H1 (cell line): ENCODE measurements around the gene PMM1. TPM values are rescaled to one million over a fixed set of nuclear protein-coding genes. Genes with fewer than 3 reads are reported as not detected.

Experiments
- CTCF ChIA-PET: fragments of 300-600 bp; sonication (Branson Sonifier 250); formaldehyde crosslinking; loops from one replicate; lab custom pipeline; 2021; ENCODE audit not compliant: partially characterized antibody; lab: Charles Lee
- POLR2A ChIA-PET: fragments of 300-600 bp; sonication (Branson Sonifier 250); formaldehyde crosslinking; loops from one replicate; lab custom pipeline; 2021; ENCODE audit warnings: inconsistent platforms; ENCODE audit not compliant: partially characterized antibody; lab: Charles Lee
- DNase-seq, 2 experiments: peaks; one replicate each; pipeline versions ENCODE4 v3.0.0 to v3.0.0-alpha.2; 2010 to 2022; ENCODE audit warnings: low spot score in 2 of 2, low read depth in 1 of 2, mixed read lengths in 1 of 2
- FAIRE-seq: peaks from 2 replicates; lab custom pipeline; 2011; peaks lifted over from hg19 to GRCh38; lab: Jason Lieb, UNC
- H2AFZ ChIP-seq: 2 replicates; pipeline ENCODE4 v1.8.1; 2012; ENCODE audit warnings: low read length, inconsistent platforms
- H2AK5ac ChIP-seq: 2 replicates; pipeline ENCODE4 v1.6.1; 2013; ENCODE audit warnings: low read depth, low read length
- H2BK120ac ChIP-seq: replicated peaks from 2 replicates; pipeline ENCODE3; 2013; ENCODE audit warnings: low read depth, low read length, inconsistent platforms
- H2BK12ac ChIP-seq: 2 replicates; pipeline ENCODE4 v1.6.1; 2013; ENCODE audit warnings: low read depth, low read length
- H2BK15ac ChIP-seq: 2 replicates; pipeline ENCODE4 v1.6.1; 2013; ENCODE audit warnings: low read length
- H2BK20ac ChIP-seq: 2 replicates; pipeline ENCODE4 v1.6.1; 2013; ENCODE audit warnings: low read length
- H2BK5ac ChIP-seq: 2 replicates; pipeline ENCODE4 v1.6.1; 2013; ENCODE audit warnings: low read depth, low read length
- H3K14ac ChIP-seq: 2 replicates; pipeline ENCODE4 v1.6.1; 2013; ENCODE audit warnings: inconsistent platforms; ENCODE audit not compliant: insufficient read length
- H3K18ac ChIP-seq: 2 replicates; pipeline ENCODE4 v1.6.1; 2013; ENCODE audit warnings: low read length; ENCODE audit errors: extremely low read depth
- H3K23ac ChIP-seq: 2 replicates; pipeline ENCODE4 v1.6.1; 2013; ENCODE audit warnings: inconsistent platforms; ENCODE audit not compliant: insufficient read length
- H3K23me2 ChIP-seq: 2 replicates; pipeline ENCODE4 v1.6.1; 2013; ENCODE audit warnings: low read depth, low read length
- H3K27ac ChIP-seq: 2 replicates; pipeline ENCODE4 v1.6.1; 2011; ENCODE audit warnings: low read depth, low read length, inconsistent platforms
- H3K27me3 ChIP-seq, 4 experiments: replicated peaks in 1 of 4; 1 replicate in 1 of 4; 2 replicates in 3 of 4; pipeline versions ENCODE4 v1.6.1 to v1.8.1; 2011 to 2013; ENCODE audit warnings: low read length in 3 of 4, mild to moderate bottlenecking in 3 of 4, inconsistent platforms in 2 of 4, mixed read lengths in 2 of 4, moderate library complexity in 1 of 4; ENCODE audit not compliant: control insufficient read depth in 3 of 4, insufficient read depth in 3 of 4; ENCODE audit errors: extremely low read depth in 1 of 4
- H3K36me3 ChIP-seq, 4 experiments: 2 replicates each; pipeline versions ENCODE4 v1.6.1 to v1.8.1; 2011 to 2013; ENCODE audit warnings: mild to moderate bottlenecking in 4 of 4, low read length in 3 of 4, moderate library complexity in 2 of 4, control low read depth in 1 of 4, inconsistent platforms in 1 of 4; ENCODE audit not compliant: insufficient read depth in 4 of 4, control insufficient read depth in 2 of 4
- H3K4ac ChIP-seq: replicated peaks from 2 replicates; pipeline ENCODE3; 2013; ENCODE audit warnings: low read length, low read depth, mixed read lengths, inconsistent platforms; ENCODE audit not compliant: insufficient read length
- H3K4me1 ChIP-seq, 4 experiments: replicated peaks in 1 of 4; 1 replicate in 1 of 4; 2 replicates in 3 of 4; pipeline versions ENCODE4 v1.6.1 to v1.8.1; 2011 to 2013; ENCODE audit warnings: low read length in 3 of 4, inconsistent platforms in 2 of 4, mixed read lengths in 1 of 4; ENCODE audit not compliant: insufficient read depth in 4 of 4, control insufficient read depth in 3 of 4
- H3K4me2 ChIP-seq, 2 experiments: 2 replicates each; pipeline versions ENCODE4 v1.6.1 to v1.8.1; 2011 to 2013; ENCODE audit warnings: low read depth in 2 of 2, low read length in 2 of 2, control low read depth in 1 of 2, inconsistent platforms in 1 of 2, mild to moderate bottlenecking in 1 of 2; ENCODE audit not compliant: insufficient read depth in 1 of 2
- H3K4me3 ChIP-seq, 4 experiments: fragments of 200-600, 300-600 bp in 1 of 4; sonication (generic), shearing (Covaris generic), sonication (Bioruptor Twin) in 1 of 4; 2 replicates each; pipeline versions ENCODE4 v1.5.1 to v1.8.1; 2011 to 2016; ENCODE audit warnings: low read length in 4 of 4, low read depth in 3 of 4, control low read depth in 2 of 4, inconsistent platforms in 2 of 4, mild to moderate bottlenecking in 2 of 4, mixed read lengths in 1 of 4, moderate library complexity in 1 of 4; ENCODE audit not compliant: insufficient read depth in 2 of 4; ENCODE audit errors: extremely low read depth in 1 of 4
- H3K56ac ChIP-seq: replicated peaks from 2 replicates; pipeline ENCODE3; 2013; ENCODE audit warnings: low read depth, mild to moderate bottlenecking, mixed read lengths, low read length, inconsistent platforms; ENCODE audit not compliant: insufficient read length
- H3K79me1 ChIP-seq: 2 replicates; pipeline ENCODE4 v1.6.1; 2013; ENCODE audit warnings: low read depth, low read length, control low read depth
- H3K79me2 ChIP-seq, 2 experiments: 2 replicates each; pipeline versions ENCODE4 v1.6.1 to v1.8.1; 2012 to 2013; ENCODE audit warnings: low read length in 2 of 2, mild to moderate bottlenecking in 2 of 2, inconsistent platforms in 1 of 2; ENCODE audit not compliant: insufficient read depth in 2 of 2, control insufficient read depth in 1 of 2
- H3K9ac ChIP-seq, 4 experiments: replicated peaks in 1 of 4; 1 replicate in 1 of 4; 2 replicates in 3 of 4; pipeline versions ENCODE4 v1.6.1 to v1.8.1; 2011 to 2013; ENCODE audit warnings: low read depth in 3 of 4, low read length in 3 of 4, control low read depth in 2 of 4, mild to moderate bottlenecking in 2 of 4, moderate library complexity in 2 of 4, inconsistent platforms in 1 of 4; ENCODE audit errors: extremely low read depth in 1 of 4
- H3K9me3 ChIP-seq, 2 experiments: 2 replicates each; pipeline versions ENCODE4 v1.6.1 to v1.8.1; 2012 to 2013; ENCODE audit warnings: mild to moderate bottlenecking in 2 of 2, moderate library complexity in 2 of 2, control low read depth in 1 of 2, inconsistent platforms in 1 of 2, low read depth in 1 of 2, low read length in 1 of 2, mixed read lengths in 1 of 2; ENCODE audit not compliant: insufficient read depth in 2 of 2
- H4K20me1 ChIP-seq, 2 experiments: replicated peaks in 1 of 2; 2 replicates each; pipeline versions ENCODE3 to v1.8.1; 2011 to 2013; ENCODE audit warnings: inconsistent platforms in 2 of 2, low read length in 2 of 2, mild to moderate bottlenecking in 1 of 2; ENCODE audit not compliant: insufficient read depth in 2 of 2, control insufficient read depth in 1 of 2
- H4K5ac ChIP-seq: 2 replicates; pipeline ENCODE4 v1.6.1; 2013; ENCODE audit warnings: low read length, low read depth, mixed read lengths, inconsistent platforms; ENCODE audit not compliant: insufficient read length
- H4K8ac ChIP-seq: 2 replicates; pipeline ENCODE4 v1.8.0; 2013; ENCODE audit warnings: mild to moderate bottlenecking, moderate library complexity, low read length, inconsistent platforms; ENCODE audit not compliant: insufficient read depth; ENCODE audit errors: extremely low read depth
- H4K91ac ChIP-seq: replicated peaks from 2 replicates; pipeline ENCODE3; 2013; ENCODE audit warnings: low read length, mixed read lengths, inconsistent platforms; ENCODE audit not compliant: insufficient read length
- CHD2 ChIP-seq: IDR thresholded peaks from 2 replicates; pipeline ENCODE4 v1.6.1; 2012; ENCODE audit warnings: low read length, improper control_type of control experiment
- EGR1 ChIP-seq: IDR thresholded peaks from 2 replicates; pipeline ENCODE4 v1.6.1; 2011; ENCODE audit warnings: low read depth, low read length, borderline replicate concordance
- KDM5A ChIP-seq: fragments of 200-600 bp; IDR thresholded peaks from 2 replicates; pipeline ENCODE4 v1.7.1; 2012; ENCODE audit warnings: mild to moderate bottlenecking, low read length, inconsistent platforms, mixed read lengths
- NRF1 ChIP-seq: IDR thresholded peaks from 2 replicates; pipeline ENCODE4 v1.6.1; 2011; ENCODE audit warnings: mild to moderate bottlenecking, low read depth, low read length, improper control_type of control experiment
- RFX5 ChIP-seq: IDR thresholded peaks from 2 replicates; pipeline ENCODE4 v1.6.1; 2011; ENCODE audit warnings: low read depth, low read length, improper control_type of control experiment, borderline replicate concordance
- SIRT6 ChIP-seq: IDR thresholded peaks from one replicate; pipeline ENCODE4 v1.7.1; 2012; ENCODE audit warnings: low read length, inconsistent platforms
- SP1 ChIP-seq: IDR thresholded peaks from 2 replicates; pipeline ENCODE4 v1.6.1; 2011; ENCODE audit warnings: low read depth, low read length
- TAF7 ChIP-seq: optimal IDR thresholded peaks from 2 replicates; pipeline ENCODE3; 2011; ENCODE audit warnings: low read depth, mild to moderate bottlenecking, inconsistent platforms, low read length, moderate library complexity, borderline replicate concordance
- TEAD4 ChIP-seq: IDR thresholded peaks from 2 replicates; pipeline ENCODE4 v1.6.1; 2012; ENCODE audit warnings: low read depth, low read length, inconsistent platforms, mixed read lengths
- WGBS, 2 experiments: shearing (Covaris generic) in 1 of 2; methylation state at CpG; one replicate each; pipeline versions ENCODE4 v1.1.6 to v1.1.7; 2013 to 2015; ENCODE audit warnings: low lambda C conversion rate in 2 of 2, mixed read lengths in 2 of 2, inconsistent platforms in 1 of 2, low coverage in 1 of 2, missing lambda C conversion rate in 1 of 2; ENCODE audit not compliant: insufficient replicate concordance in 2 of 2, insufficient coverage in 1 of 2, insufficient read length in 1 of 2; ENCODE audit errors: extremely low coverage in 1 of 2, missing lambda C conversion rate in 1 of 2; 5-methylcytosine and 5-hydroxymethylcytosine counted together
- polyA plus RNA-seq, 7 experiments: library from polyadenylated mRNA; depleted of rRNA in 3 of 7; stranded (reverse) in 5 of 7; unstranded in 2 of 7; fragments of >200 nt in 5 of 7; fragments of 200-250 nt in 2 of 7; gene quantifications; 1 replicate in 5 of 7; 2 replicates in 1 of 7; 4 replicates in 1 of 7; pipeline versions ENCODE4 v1.2.1 to v1.2.3, GENCODE V29; 2011 to 2013; ENCODE audit warnings: missing spikeins in 2 of 7, mixed read lengths in 2 of 7
- total RNA-seq: library from RNA; stranded (reverse); fragmentation: NEBNext Ultra II Directional; extraction: Animal tissue kit (Norgen Biotek cat#: 25700); gene quantifications from 2 replicates; pipeline ENCODE4 v1.2.1, GENCODE V29; 2021

Gene PMM1
- total and polyA plus RNA-seq, 2 of the 8 experiments (the other 6 are each of a cell fraction or from before 2014, with no cell fraction given), result 11.3 to 20.0 TPM

- no peaks in the 10 kb centered on the region for H3K27me3 ChIP-seq
- no peak overlapping the region for H3K14ac ChIP-seq
- H2BK120ac ChIP-seq, result no peak overlapping the region
- no peak overlapping the region for H4K8ac ChIP-seq
- no peak for DNase-seq
- no peak overlapping the region for H2BK15ac ChIP-seq
- no peaks in the 10 kb centered on the region for H3K9me3 ChIP-seq
- H4K91ac ChIP-seq, result no peak overlapping the region
- no peaks in the 10 kb centered on the region; a peak in 1 of 7 replicates for H3K4me1 ChIP-seq
- H3K23ac ChIP-seq, result no peak overlapping the region
- H3K79me2 ChIP-seq, result no peaks in the 10 kb centered on the region
- no peak overlapping the region for H2AK5ac ChIP-seq
- 91% methylated on average over 8 of the region's 8 CpGs; no CpG with 5 or more reads in 1 of the 2 experiments for WGBS, 2 experiments
- H3K4ac ChIP-seq, result no peak overlapping the region
- no peak overlapping the region for H3K56ac ChIP-seq
- H3K9ac ChIP-seq, result no peak overlapping the region
- no peak overlapping the region for H3K4me2 ChIP-seq
- TF ChIP-seq CHD2, result no peak
- TF ChIP-seq TAF7, result no peak
- no peak for TF ChIP-seq SP1
- TF ChIP-seq SIRT6, result no peak
- TF ChIP-seq KDM5A, result no peak
- TF ChIP-seq RFX5, result no peak
- no peak for TF ChIP-seq NRF1
- TF ChIP-seq EGR1, result no peak
- no peak for TF ChIP-seq TEAD4
- H3K27ac ChIP-seq, result no peak overlapping the region
- ChIA-PET POLR2A (interaction anchor here (1.0 kb wide), 1 partner anchor 14 kb away, joined by 3 read pairs; no protein-coding TSS in a partner anchor), CTCF (interaction anchor here (0.5 to 8.6 kb wide), 3 partner anchors 17 to 36 kb away, joined by 4 to 169 read pairs (median 164); partner anchors contain the start of gene CSDC2)
- H3K23me2 ChIP-seq, result no peaks in the 10 kb centered on the region
- no peaks in the 10 kb centered on the region for H3K36me3 ChIP-seq
- no peak overlapping the region for H2BK12ac ChIP-seq
- H4K5ac ChIP-seq, result no peak overlapping the region
- H2BK20ac ChIP-seq, result no peak overlapping the region
- no peak overlapping the region for H3K4me3 ChIP-seq
- FAIRE-seq, result no peak
- H2BK5ac ChIP-seq, result no peak overlapping the region
- H3K79me1 ChIP-seq, result no peaks in the 10 kb centered on the region; the same call in 1 of the 2 replicates
- no peak overlapping the region for H3K18ac ChIP-seq
- no peak overlapping the region for H2AFZ ChIP-seq
- peaks cover 0 to 7% of the 10 kb centered on the region in 2 experiments for H4K20me1 ChIP-seq
These were observed 6.9 kb downstream of the PMM1 start for GRCh38 chr22:41582694-41583093.
